RWPE2 (cell line): ENCODE data around the gene CRTC2.
A peak's percentile ranks its signal among the peaks of the same experiment; 100 is the strongest.

ENCODE experiments used
- ATAC-seq: fragments of 200-7000 bp; cut with Tn5 transposase; 3 replicates; pipeline ENCODE4 v1.9.1; 2021; ENCODE audit warnings: low read depth
- DNase-seq: peaks from one replicate; pipeline ENCODE4 v3.0.0-alpha.2; 2020; ENCODE audit warnings: low spot score
- H3K27ac ChIP-seq: fragments of 450-650 bp; 2 replicates; pipeline ENCODE4 v1.5.1; 2017; ENCODE audit warnings: mild to moderate bottlenecking; ENCODE audit not compliant: poor library complexity, severe bottlenecking
- H3K27me3 ChIP-seq: fragments of 250-450 bp; sonication (Bioruptor Pico); 2 replicates; pipeline ENCODE4 v1.5.1; 2021; ENCODE audit warnings: mild to moderate bottlenecking, moderate library complexity; ENCODE audit not compliant: insufficient read depth, poor library complexity, severe bottlenecking
- H3K36me3 ChIP-seq: fragments of 250-450 bp; sonication (Bioruptor Pico); 2 replicates; pipeline ENCODE4 v1.5.1; 2020; ENCODE audit warnings: low read depth, mild to moderate bottlenecking, moderate library complexity
- H3K4me1 ChIP-seq: fragments of 250-450 bp; sonication (Bioruptor Pico); 2 replicates; pipeline ENCODE4 v1.5.1; 2021; ENCODE audit warnings: mild to moderate bottlenecking, moderate library complexity; ENCODE audit not compliant: insufficient read depth, poor library complexity, severe bottlenecking
- H3K4me3 ChIP-seq: fragments of 250-450 bp; sonication (Bioruptor Pico); 2 replicates; pipeline ENCODE4 v1.5.1; 2021; ENCODE audit warnings: mild to moderate bottlenecking, moderate library complexity; ENCODE audit not compliant: severe bottlenecking
- H3K9me3 ChIP-seq: fragments of 250-450 bp; sonication (Bioruptor Pico); 2 replicates; pipeline ENCODE4 v1.5.1; 2021; ENCODE audit warnings: mild to moderate bottlenecking, moderate library complexity; ENCODE audit not compliant: severe bottlenecking
- TF ChIP-seq, protein P1 (sequence below): fragments of 450-650 bp; IDR thresholded peaks from one replicate; pipeline ENCODE4 v1.5.1; 2017; ENCODE audit warnings: mild to moderate bottlenecking, moderate library complexity; ENCODE audit not compliant: poor library complexity, severe bottlenecking

The CRTC2 gene

DNA sequence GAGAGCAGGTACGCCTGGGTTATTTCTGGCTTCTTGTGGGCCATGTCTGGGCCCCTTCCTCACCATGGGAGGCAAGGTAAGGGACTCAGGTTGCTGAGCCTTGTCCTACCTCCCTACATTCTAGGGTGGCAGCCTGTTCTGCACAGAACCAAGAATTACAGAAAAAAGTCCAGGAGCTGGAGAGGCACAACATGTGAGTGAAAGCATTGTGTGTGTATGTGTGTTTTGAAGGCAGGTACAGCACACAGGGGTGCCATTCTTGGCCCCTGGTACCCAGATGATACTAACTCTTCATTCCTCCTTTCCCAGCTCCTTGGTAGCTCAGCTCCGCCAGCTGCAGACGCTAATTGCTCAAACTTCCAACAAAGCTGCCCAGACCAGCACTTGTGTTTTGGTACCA lies 14.7 kb upstream of the CRTC2 start:
- no peak overlapping the region for H3K27ac ChIP-seq
- peaks cover 26% of the 10 kb centered on the region for H3K36me3 ChIP-seq
- no peak overlapping the region for H3K4me3 ChIP-seq
- no peaks in the 10 kb centered on the region for H3K4me1 ChIP-seq
- no peaks in the 10 kb centered on the region for H3K27me3 ChIP-seq
- no peak for ATAC-seq
- DNase-seq = no peak
- TF ChIP-seq, protein P1, sequence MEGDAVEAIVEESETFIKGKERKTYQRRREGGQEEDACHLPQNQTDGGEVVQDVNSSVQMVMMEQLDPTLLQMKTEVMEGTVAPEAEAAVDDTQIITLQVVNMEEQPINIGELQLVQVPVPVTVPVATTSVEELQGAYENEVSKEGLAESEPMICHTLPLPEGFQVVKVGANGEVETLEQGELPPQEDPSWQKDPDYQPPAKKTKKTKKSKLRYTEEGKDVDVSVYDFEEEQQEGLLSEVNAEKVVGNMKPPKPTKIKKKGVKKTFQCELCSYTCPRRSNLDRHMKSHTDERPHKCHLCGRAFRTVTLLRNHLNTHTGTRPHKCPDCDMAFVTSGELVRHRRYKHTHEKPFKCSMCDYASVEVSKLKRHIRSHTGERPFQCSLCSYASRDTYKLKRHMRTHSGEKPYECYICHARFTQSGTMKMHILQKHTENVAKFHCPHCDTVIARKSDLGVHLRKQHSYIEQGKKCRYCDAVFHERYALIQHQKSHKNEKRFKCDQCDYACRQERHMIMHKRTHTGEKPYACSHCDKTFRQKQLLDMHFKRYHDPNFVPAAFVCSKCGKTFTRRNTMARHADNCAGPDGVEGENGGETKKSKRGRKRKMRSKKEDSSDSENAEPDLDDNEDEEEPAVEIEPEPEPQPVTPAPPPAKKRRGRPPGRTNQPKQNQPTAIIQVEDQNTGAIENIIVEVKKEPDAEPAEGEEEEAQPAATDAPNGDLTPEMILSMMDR = no peak
- no peaks in the 10 kb centered on the region for H3K9me3 ChIP-seq

DNA sequence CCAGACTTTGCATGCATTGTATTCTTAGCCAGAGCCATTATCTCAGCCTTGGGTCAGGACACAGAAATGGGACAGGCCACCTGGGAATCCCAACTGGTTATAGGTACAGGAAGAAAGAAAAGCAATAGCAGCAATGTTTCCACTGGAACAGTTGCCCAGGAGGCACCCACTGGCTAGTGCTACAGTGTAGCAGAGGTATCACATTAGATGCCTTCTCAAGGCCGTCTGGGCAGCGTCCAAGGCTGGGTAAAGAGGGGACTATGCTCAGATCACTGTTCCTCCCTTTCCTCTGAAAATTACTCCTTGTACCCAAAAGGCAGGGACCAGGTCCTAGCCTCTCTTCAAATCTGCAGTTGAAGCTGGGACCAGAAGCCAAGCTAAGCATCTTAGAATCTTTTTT lies 11.9 kb upstream of the CRTC2 start:
- no peak overlapping the region for H3K27ac ChIP-seq
- H3K4me1 ChIP-seq = peaks cover 4% of the 10 kb centered on the region
- no peaks in the 10 kb centered on the region for H3K9me3 ChIP-seq
- no peaks in the 10 kb centered on the region for H3K27me3 ChIP-seq
- TF ChIP-seq, protein P1 = no peak
- no peak overlapping the region for H3K4me3 ChIP-seq
- peaks cover 15% of the 10 kb centered on the region for H3K36me3 ChIP-seq
- no peak for DNase-seq
- no peak for ATAC-seq

DNA sequence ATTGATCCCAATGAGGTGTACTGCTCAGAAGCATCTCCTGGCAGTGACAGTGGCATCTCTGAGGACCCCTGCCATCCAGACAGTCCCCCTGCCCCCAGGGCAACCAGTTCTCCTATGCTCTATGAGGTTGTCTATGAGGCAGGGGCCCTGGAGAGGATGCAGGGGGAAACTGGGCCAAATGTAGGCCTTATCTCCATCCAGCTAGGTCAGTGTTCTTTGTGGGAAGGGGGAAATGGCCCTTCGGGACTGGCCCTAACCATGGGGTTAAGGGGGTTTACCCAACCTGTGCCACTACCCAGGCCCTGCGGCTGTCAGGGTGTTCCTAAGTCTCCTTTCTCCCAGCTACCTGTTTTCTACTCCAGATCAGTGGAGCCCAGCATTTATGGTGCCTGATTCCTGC lies 10.6 kb upstream of the CRTC2 start:
- Histone ChIP-seq H3K27ac (no peak overlapping the region), H3K4me1 (peaks cover 11% of the 10 kb centered on the region), H3K36me3 (peaks cover 1% of the 10 kb centered on the region), H3K27me3 (no peaks in the 10 kb centered on the region), H3K4me3 (no peak overlapping the region), H3K9me3 (no peaks in the 10 kb centered on the region)
- ATAC-seq (no peak), DNase-seq (no peak)
- TF ChIP-seq, protein P1 = no peak

DNA sequence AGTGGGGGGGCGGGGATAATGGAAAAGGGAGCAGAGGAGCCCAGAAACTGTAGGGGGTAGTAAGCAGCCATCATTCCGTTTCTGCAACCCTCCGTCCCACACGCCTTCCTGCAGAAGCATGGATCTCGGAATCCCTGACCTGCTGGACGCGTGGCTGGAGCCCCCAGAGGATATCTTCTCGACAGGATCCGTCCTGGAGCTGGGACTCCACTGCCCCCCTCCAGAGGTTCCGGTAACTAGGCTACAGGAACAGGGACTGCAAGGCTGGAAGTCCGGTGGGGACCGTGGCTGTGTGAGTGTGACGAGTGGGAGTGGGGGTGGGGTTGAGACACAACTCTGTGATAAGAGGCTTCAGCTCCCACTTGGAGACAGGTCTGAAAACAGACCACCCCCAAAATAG lies 10.0 kb upstream of the CRTC2 start:
- ATAC-seq = no peak
- TF ChIP-seq, protein P1 = no peak
- H3K4me1 ChIP-seq = peaks cover 11% of the 10 kb centered on the region
- peak overlapping the region; percentile 74 for H3K27ac ChIP-seq
- no peaks in the 10 kb centered on the region for H3K36me3 ChIP-seq
- no peaks in the 10 kb centered on the region for H3K27me3 ChIP-seq
- H3K4me3 ChIP-seq = peak overlapping the region; percentile 44
- no peak for DNase-seq
- H3K9me3 ChIP-seq = no peaks in the 10 kb centered on the region

DNA sequence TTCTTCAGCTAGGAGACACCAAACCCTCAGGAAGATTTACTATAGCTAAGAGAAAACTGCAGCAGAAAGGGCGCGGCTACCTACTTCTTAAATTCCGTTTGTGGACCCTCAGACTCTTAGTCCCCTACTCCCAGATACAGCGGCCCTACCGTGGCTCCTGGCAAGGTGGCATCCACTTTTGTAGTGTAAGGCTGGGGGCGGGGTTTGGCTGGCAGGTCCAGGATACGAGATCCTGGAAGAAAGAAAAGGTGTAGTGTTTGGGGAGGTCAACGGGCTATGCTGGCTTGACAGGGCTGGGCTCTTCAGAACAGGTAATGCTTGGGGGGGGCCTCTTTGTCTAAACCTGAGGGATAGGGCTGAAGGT lies 9.6 kb upstream of the CRTC2 start:
- H3K27me3 ChIP-seq = no peaks in the 10 kb centered on the region
- H3K36me3 ChIP-seq = no peaks in the 10 kb centered on the region
- peak overlapping the region; percentile 44 for H3K4me3 ChIP-seq
- ATAC-seq = no peak
- peak overlapping the region; percentile 74 for H3K27ac ChIP-seq
- TF ChIP-seq, protein P1 = peak; percentile 19
- peaks cover 11% of the 10 kb centered on the region for H3K4me1 ChIP-seq
- DNase-seq = no peak
- H3K9me3 ChIP-seq = no peaks in the 10 kb centered on the region
